Muscle layer of colon (tissue), 2 donors: Measurements from ENCODE around the gene NACC1.

Experiments used
- H3K27ac ChIP-seq: one replicate; pipeline ENCODE4 v1.7.0; 2013; ENCODE audit warnings: low read depth, mild to moderate bottlenecking, low read length, moderate library complexity
- H3K27me3 ChIP-seq, 2 donors: one replicate each; pipeline ENCODE4 v1.7.0; 2013; ENCODE audit warnings: low read length in 2 of 2, mild to moderate bottlenecking in 2 of 2; ENCODE audit not compliant: insufficient read depth in 2 of 2, control insufficient read depth in 1 of 2
- H3K36me3 ChIP-seq: one replicate; pipeline ENCODE4 v1.7.0; 2013; ENCODE audit warnings: mild to moderate bottlenecking, low read length; ENCODE audit not compliant: insufficient read depth
- H3K4me1 ChIP-seq: one replicate; pipeline ENCODE4 v1.7.0; 2013; ENCODE audit warnings: mild to moderate bottlenecking, low read length; ENCODE audit not compliant: insufficient read depth
- H3K4me3 ChIP-seq, 2 donors: one replicate each; pipeline ENCODE4 v1.7.0; 2013; ENCODE audit warnings: low read length in 2 of 2, low read depth in 1 of 2, mild to moderate bottlenecking in 1 of 2, moderate library complexity in 1 of 2
- H3K9ac ChIP-seq: one replicate; pipeline ENCODE4 v1.7.0; 2013; ENCODE audit warnings: low read length
- H3K9me3 ChIP-seq: one replicate; pipeline ENCODE4 v1.7.0; 2013; ENCODE audit warnings: mild to moderate bottlenecking, low read length
- donor health status: abdominal sarcoma.
- donor health status: Adenocarcinoma of cecum.

NACC1 gene

DNA sequence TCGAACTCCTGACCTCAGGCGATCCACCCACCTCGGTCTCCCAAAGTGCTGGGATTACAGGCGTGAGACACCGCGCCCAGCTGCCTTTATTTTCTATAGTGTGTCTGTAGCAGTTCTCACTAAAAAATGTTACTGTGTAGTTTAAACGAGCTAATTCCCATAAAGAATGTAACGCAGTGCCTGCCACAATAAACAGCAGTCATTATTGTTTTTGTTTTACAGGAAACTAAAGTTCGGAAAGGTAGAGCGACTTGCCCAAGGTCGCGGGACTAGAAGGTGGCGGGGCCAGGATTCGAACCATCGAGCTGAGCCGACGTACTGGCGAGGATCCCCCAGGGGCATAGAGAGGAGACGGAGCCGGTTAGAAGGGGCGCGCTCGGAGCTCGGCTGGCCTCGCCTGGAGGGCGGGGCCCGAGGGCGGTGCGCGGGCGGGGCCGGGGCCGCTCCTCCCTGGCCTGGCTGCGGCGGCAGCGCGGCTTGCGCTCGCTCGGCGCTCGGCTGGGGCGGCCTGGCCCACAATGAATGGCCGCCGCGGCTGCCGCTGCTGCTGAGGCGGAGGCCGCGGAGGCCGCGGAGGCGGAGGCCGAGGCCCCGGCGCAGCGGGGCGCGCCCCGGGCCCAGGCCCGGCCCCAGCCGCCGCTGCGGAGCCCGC is at the start of gene NACC1:
TSS of gene NACC1 (plus strand) at position 493 of the 652 bp plus-strand sequence. CDS start 16,944 bp downstream, outside the sequence.
- Histone ChIP-seq H3K4me1 (peaks cover 31% of the 10 kb centered on the region), H3K27me3 (no peaks in the 10 kb centered on the region), H3K4me3 (peak within 1 kb of the TSS; percentile 90 to 92), H3K27ac (peak within 1 kb of the TSS; percentile 81), H3K9me3 (no peaks in the 10 kb centered on the region), H3K9ac (peak within 1 kb of the TSS; percentile 49), H3K36me3 (peaks cover 6% of the 10 kb centered on the region)

GRCh38 chr19:13069415-13070359 is 48.4 kb upstream of the NACC1 start:
- Histone ChIP-seq H3K27me3 (no peaks in the 10 kb centered on the region), H3K4me1 (peaks cover 85% of the 10 kb centered on the region), H3K27ac (peak overlapping the region; percentile 46), H3K9me3 (no peaks in the 10 kb centered on the region), H3K9ac (peak overlapping the region; percentile 27), H3K36me3 (peaks cover 17% of the 10 kb centered on the region), H3K4me3 (no peak overlapping the region)

GRCh38 chr19:13070425-13071140 is 47.5 kb upstream of the NACC1 start:
- Histone ChIP-seq H3K27me3 (no peaks in the 10 kb centered on the region), H3K9ac (no peak overlapping the region), H3K9me3 (no peaks in the 10 kb centered on the region), H3K4me1 (peaks cover 79% of the 10 kb centered on the region), H3K36me3 (peaks cover 23% of the 10 kb centered on the region), H3K4me3 (no peak overlapping the region), H3K27ac (peak overlapping the region; percentile 19)

- Histone ChIP-seq H3K9me3 (no peaks in the 10 kb centered on the region), H3K4me3 (no peak overlapping the region), H3K27ac (no peak overlapping the region), H3K27me3 (no peaks in the 10 kb centered on the region), H3K9ac (no peak overlapping the region), H3K4me1 (peaks cover 79% of the 10 kb centered on the region), H3K36me3 (peaks cover 29% of the 10 kb centered on the region)
Observed at GRCh38 chr19:13071444-13072187, 46.4 kb upstream of the NACC1 start.

- Histone ChIP-seq H3K36me3 (peaks cover 29% of the 10 kb centered on the region), H3K27ac (no peak overlapping the region), H3K9ac (no peak overlapping the region), H3K4me1 (peaks cover 79% of the 10 kb centered on the region), H3K27me3 (no peaks in the 10 kb centered on the region), H3K4me3 (no peak overlapping the region), H3K9me3 (no peaks in the 10 kb centered on the region)
Observed at GRCh38 chr19:13072188-13072908, 45.7 kb upstream of the NACC1 start.

GRCh38 chr19:13073263-13073662 is 44.8 kb upstream of the NACC1 start:
- peaks cover 32% of the 10 kb centered on the region for H3K36me3 ChIP-seq
- H3K9me3 ChIP-seq, result no peaks in the 10 kb centered on the region
- H3K27me3 ChIP-seq, result no peaks in the 10 kb centered on the region
- H3K27ac ChIP-seq, result no peak overlapping the region
- H3K4me1 ChIP-seq, result peaks cover 80% of the 10 kb centered on the region
- no peak overlapping the region for H3K9ac ChIP-seq
- no peak overlapping the region for H3K4me3 ChIP-seq

DNA sequence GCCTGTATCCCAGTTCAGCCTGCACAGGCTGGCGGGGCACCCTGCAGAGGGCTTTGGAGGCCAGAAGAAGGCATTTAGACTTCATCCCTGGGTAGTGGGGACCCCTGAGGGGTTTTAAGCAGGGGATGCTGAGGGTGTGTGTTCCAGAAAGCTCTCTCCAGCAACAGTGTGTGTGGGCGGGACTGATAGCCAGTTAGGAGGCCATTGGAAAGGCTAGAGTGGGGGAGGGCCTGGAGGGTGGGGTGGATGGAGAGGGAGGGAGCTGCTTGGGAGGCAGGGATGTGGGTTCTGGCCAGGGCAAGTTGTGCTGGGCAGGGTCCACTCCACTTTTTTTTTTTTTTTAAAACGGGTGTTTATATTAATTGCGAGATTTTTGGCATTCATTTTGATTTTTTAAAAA is 43.7 kb upstream of the NACC1 start:
- H3K36me3 ChIP-seq, result peaks cover 43% of the 10 kb centered on the region
- peaks cover 80% of the 10 kb centered on the region for H3K4me1 ChIP-seq
- no peaks in the 10 kb centered on the region for H3K9me3 ChIP-seq
- no peak overlapping the region for H3K4me3 ChIP-seq
- H3K27me3 ChIP-seq, result no peaks in the 10 kb centered on the region
- H3K27ac ChIP-seq, result no peak overlapping the region
- no peak overlapping the region for H3K9ac ChIP-seq

DNA sequence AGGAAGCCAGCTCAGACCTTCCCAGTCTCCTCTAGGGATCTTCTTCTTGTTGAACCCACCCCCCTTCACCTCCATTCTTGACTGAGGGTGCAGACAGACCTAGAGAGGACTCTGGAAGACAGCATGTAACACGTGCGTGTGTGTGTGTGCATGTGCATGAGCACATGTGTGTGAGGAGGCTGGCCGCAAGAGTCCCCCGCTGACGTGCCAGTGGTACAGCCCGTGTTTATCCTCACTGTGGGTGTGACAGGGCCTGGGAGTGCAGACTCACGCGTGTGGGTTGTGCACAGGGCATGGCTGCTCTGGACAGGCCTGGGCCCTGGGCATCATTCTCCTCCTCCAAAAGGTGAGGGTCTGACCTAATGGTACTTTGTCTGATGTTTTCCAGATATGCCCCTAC is 41.7 kb upstream of the NACC1 start:
- Histone ChIP-seq H3K27ac (peak overlapping the region; percentile 95), H3K4me1 (peaks cover 72% of the 10 kb centered on the region), H3K27me3 (no peaks in the 10 kb centered on the region), H3K9ac (no peak overlapping the region), H3K9me3 (no peaks in the 10 kb centered on the region), H3K36me3 (peaks cover 49% of the 10 kb centered on the region), H3K4me3 (no peak overlapping the region)

- H3K4me3 ChIP-seq, result no peak overlapping the region
- peaks cover 70% of the 10 kb centered on the region for H3K4me1 ChIP-seq
- H3K9me3 ChIP-seq, result no peaks in the 10 kb centered on the region
- H3K9ac ChIP-seq, result no peak overlapping the region
- H3K36me3 ChIP-seq, result peaks cover 52% of the 10 kb centered on the region
- peak overlapping the region; percentile 95 for H3K27ac ChIP-seq
- H3K27me3 ChIP-seq, result no peaks in the 10 kb centered on the region
Observed at GRCh38 chr19:13076787-13077186, 41.3 kb upstream of the NACC1 start.

DNA sequence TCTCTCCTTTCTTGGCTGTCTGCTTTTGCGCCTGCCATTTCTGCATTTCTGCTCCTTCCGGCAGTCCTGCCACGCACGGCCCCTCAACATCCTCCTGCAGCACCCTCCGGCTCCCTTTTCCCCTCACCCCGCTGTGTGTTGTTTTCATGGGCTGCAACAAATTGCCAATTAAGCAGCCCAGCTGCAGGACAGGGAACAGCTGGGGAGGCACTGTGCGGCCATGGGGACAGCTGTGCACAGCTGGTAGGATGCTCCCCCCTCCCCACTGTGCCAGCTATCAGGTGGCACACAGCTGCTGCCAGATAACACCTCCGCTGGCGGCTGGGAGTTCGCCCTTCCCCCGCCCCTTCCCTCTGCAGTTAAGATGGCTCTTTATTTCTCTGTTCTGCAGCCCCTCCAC is 40.8 kb upstream of the NACC1 start:
- Histone ChIP-seq H3K36me3 (peaks cover 57% of the 10 kb centered on the region), H3K4me3 (no peak overlapping the region), H3K9ac (no peak overlapping the region), H3K27me3 (no peaks in the 10 kb centered on the region), H3K4me1 (peaks cover 70% of the 10 kb centered on the region), H3K27ac (peak overlapping the region; percentile 95), H3K9me3 (no peaks in the 10 kb centered on the region)
